KBM-7 (cell line): ENCODE measurements around the gene SMARCC1.

Source experiments
- DNase-seq: peaks from one replicate; pipeline ENCODE4 v3.0.0-alpha.2; 2015
- in situ Hi-C: fragments of 300-500 bp; cut with MboI; formaldehyde crosslinking; loops from 2 replicates; pipeline ENCODE4 v1.14.3; 2020; ENCODE audit warnings: low sequenced_read_pairs, low pct_unique_long_range_greater_than_20kb, mixed read lengths

Gene SMARCC1

GRCh38 chr3:47577583-47578118 is 204.0 kb downstream of the SMARCC1 start:
- in situ Hi-C loops: no loop called here
- DNase-seq: no peak

- in situ Hi-C loops: no loop called here
- DNase-seq: no peak
Observed at GRCh38 chr3:47573190-47574172, 208.2 kb downstream of the SMARCC1 start.

DNA sequence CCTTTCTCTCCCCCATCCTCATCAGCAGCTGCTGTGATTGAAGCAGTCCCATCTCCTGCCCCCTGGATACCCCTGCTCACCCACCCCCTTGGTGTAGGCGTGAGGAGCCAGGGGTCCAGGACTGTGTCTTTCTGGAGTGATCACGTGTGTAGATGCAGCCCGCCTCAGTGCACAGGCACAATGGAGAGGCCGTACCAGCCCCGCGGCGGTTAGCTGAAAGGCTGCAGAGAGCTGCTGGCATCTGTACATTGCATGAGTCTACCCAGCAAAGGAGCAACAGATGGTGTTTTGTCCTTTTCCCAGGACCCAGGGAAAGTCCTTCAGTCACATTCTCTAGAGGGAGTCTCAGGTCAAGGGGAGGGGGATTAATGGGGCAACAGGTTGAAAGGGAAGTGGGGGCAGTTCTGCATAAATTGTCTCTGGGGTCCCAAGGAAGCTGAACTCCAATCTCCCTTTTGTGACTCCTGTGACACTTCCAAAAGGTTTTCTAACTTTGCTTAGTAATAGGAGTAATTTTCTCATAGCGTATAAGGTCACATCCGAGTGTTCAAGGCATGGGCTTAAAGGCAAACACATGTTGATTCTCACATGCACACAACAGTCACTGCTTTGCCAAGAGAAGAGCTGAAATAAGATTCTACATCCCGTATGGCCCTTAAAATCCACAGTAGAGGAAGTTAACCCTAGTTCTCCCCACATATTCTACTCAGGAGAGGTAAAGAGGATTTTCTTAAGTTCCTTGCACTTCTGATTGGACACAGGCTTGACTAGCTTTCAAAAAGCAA is 210.1 kb downstream of the SMARCC1 start:
- in situ Hi-C loops: no loop called here
- no peak for DNase-seq

GRCh38 chr3:47568901-47569300 is 212.8 kb downstream of the SMARCC1 start:
- DNase-seq: no peak
- in situ Hi-C loops: no loop called here

- in situ Hi-C loops: no loop called here
- no peak for DNase-seq
Observed at GRCh38 chr3:47567149-47567548, 214.5 kb downstream of the SMARCC1 start.

- no peak for DNase-seq
- in situ Hi-C loops: no loop called here
Observed at GRCh38 chr3:47566667-47567066, 215.0 kb downstream of the SMARCC1 start.

- DNase-seq: no peak
- in situ Hi-C loops: no loop called here
Observed at GRCh38 chr3:47565734-47566550, 215.8 kb downstream of the SMARCC1 start.

GRCh38 chr3:47556351-47556750 is 225.3 kb downstream of the SMARCC1 start:
- in situ Hi-C loops: no loop called here
- DNase-seq: no peak

DNA sequence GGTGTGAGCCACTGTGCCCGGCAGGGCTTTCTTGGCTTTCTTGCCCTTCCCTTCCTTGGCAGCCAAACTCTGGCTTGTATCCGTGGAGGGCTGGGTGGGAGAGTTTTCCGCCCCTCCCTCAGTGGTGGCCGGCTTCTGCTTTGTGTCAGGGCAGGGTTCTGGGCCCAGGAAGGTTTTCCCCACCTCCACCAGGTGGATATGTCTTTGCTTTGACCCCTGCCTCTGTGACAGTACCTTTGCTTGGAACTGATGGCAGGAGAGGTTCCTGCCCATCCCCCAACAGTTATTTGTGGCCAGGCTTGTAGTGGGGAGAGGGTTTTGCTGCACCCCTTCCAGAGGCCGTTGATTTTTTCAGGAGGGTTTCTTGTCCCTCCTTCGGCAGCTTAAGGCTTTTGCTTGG is 227.4 kb downstream of the SMARCC1 start:
- in situ Hi-C loops: no loop called here

GRCh38 chr3:47553407-47553806 is 228.3 kb downstream of the SMARCC1 start:
- DNase-seq: no peak
- in situ Hi-C loops: no loop called here

More for the DNA sequence above, 227.4 kb downstream of the SMARCC1 start:
- no peak for DNase-seq

DNA sequence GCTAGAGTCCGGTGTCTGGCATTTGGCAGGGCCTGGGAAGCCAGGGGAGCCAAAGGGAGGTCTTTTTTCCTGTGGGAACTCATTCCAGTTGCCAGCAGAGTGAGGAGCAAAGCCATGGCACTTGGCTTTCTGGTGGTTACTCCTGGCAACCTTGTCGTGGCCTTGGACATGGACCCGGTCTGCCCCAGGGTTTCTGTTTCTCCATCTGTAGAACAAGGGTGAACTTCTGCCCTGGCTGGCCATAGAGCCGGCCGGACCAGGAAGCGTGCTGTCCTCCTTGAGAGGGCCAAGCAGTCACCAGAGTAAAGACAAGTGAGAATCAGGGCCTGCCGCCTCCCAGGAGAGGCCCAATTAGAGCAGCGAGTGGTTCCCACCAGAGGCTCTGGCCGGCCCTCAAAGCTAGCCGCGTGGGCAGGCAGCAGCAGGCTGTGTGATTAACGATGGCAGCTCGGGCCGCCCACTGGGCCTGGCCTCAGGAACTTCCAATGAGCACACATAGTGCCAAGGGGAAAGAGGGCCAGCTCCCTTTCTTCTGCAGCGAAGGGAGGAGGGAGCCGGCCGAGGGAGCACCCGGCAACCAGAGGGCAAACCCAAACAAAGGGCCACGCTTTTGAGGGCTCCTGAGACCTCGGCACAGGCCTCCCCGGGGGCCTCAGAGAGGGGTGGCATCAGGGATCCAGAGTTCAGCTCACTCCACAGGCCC is 239.1 kb downstream of the SMARCC1 start:
- DNase-seq: no peak
- in situ Hi-C loops: no loop called here

DNA sequence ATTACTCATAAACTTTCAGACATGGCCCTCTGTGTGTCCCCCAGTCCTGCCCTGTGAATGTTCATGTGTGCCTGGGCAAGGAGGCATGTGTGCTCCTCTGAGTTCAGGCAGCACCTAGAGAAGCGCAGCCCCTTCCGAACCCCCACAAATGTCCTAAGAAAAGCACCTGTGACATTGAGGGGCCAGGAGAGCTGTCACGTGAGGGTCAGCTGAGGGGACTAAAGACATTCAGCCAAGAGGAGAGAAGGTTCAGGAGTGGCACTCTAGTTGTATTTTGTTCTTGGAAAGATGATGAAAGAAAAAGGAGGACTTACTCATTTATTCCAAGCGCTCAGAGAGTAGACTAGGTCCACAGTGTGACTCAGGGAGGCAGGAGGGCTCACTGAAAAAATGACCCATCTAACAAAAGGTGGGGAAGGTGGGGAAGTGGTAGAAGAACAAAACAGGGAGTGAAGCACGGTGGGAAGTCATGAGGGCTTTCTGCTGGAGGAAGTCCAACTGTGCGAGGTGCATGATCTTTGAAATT is 240.0 kb downstream of the SMARCC1 start:
- in situ Hi-C loops: no loop called here

GRCh38 chr3:47540281-47540680 is 241.4 kb downstream of the SMARCC1 start:
- in situ Hi-C loops: no loop called here
- DNase-seq: no peak

More for the DNA sequence above, 240.0 kb downstream of the SMARCC1 start:
- no peak for DNase-seq

- no peak for DNase-seq
- in situ Hi-C loops: no loop called here
Observed at GRCh38 chr3:47536967-47537366, 244.7 kb downstream of the SMARCC1 start.

- DNase-seq: no peak
- in situ Hi-C loops: no loop called here
Observed at GRCh38 chr3:47536221-47536891, 245.3 kb downstream of the SMARCC1 start.
